OCI-LY1 (cell line): ENCODE results near the gene OR9I1.

Experiments used
- CTCF ChIP-seq: fragments of 200-600 bp; sonication (generic), shearing (Covaris generic); IDR thresholded peaks from 2 replicates; pipeline ENCODE4 v1.5.1; 2017; ENCODE audit warnings: mild to moderate bottlenecking, antibody characterized with exemption, low read length, moderate library complexity, mixed read lengths
- EZH2 ChIP-seq: fragments of 200-600 bp; sonication (generic), shearing (Covaris generic); IDR thresholded peaks from 2 replicates; pipeline ENCODE4 v1.8.0; 2017; ENCODE audit warnings: borderline replicate concordance, mixed run types, mild to moderate bottlenecking, antibody characterized with exemption, low read length, moderate library complexity, mixed read lengths

- TF ChIP-seq CTCF = no peak
- TF ChIP-seq EZH2 = no peak
Measured at GRCh38 chr11:58165504-58166106, 40.3 kb upstream of the OR9I1 start.
